ENCODE data around the gene NRXN3.
A peak's percentile ranks its signal among the peaks of the same experiment; 100 is the strongest.

DNA sequence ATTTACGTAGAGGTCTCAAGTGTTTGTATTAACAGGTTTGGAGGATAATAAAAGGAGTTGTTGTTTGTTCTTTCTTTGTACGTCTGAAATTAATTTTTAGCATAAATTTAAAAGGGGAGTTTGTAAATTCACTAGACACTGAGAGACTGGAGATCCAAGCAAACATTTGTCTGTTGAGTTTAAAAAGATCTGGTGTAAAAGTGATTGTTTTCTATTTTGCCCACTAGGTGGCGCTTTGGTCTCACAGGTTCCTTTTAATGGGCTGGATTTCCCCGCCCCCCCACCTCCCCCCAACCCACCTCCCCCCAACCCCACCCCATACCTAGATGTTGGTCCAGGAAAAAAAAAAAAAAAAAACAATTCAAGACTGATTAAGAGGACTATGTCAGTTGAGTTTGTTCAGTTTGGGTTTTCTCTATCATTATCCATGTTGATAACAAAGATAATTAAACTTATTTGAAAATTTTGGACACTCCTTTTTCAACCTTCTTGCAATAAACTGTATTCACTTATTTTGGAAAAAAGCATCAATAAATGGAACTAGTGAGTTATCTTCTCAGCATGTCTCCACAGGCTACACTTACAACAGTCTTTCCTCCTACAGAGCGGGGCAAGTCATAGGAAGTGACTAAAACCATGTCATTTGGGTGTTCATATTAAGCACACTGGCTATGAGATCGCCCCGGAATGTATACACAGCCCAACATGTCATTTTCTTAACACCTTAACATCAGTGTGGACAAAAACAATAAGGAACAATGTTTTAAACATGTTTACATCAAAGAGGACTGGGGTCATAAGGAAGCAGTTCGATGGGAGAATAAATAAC lies 841.1 kb downstream of the NRXN3 start:
- TF ChIP-seq, protein P1, sequence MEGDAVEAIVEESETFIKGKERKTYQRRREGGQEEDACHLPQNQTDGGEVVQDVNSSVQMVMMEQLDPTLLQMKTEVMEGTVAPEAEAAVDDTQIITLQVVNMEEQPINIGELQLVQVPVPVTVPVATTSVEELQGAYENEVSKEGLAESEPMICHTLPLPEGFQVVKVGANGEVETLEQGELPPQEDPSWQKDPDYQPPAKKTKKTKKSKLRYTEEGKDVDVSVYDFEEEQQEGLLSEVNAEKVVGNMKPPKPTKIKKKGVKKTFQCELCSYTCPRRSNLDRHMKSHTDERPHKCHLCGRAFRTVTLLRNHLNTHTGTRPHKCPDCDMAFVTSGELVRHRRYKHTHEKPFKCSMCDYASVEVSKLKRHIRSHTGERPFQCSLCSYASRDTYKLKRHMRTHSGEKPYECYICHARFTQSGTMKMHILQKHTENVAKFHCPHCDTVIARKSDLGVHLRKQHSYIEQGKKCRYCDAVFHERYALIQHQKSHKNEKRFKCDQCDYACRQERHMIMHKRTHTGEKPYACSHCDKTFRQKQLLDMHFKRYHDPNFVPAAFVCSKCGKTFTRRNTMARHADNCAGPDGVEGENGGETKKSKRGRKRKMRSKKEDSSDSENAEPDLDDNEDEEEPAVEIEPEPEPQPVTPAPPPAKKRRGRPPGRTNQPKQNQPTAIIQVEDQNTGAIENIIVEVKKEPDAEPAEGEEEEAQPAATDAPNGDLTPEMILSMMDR (IDR thresholded peaks at IDR 0.05) = peak; percentile 44
- TF ChIP-seq, protein P2, sequence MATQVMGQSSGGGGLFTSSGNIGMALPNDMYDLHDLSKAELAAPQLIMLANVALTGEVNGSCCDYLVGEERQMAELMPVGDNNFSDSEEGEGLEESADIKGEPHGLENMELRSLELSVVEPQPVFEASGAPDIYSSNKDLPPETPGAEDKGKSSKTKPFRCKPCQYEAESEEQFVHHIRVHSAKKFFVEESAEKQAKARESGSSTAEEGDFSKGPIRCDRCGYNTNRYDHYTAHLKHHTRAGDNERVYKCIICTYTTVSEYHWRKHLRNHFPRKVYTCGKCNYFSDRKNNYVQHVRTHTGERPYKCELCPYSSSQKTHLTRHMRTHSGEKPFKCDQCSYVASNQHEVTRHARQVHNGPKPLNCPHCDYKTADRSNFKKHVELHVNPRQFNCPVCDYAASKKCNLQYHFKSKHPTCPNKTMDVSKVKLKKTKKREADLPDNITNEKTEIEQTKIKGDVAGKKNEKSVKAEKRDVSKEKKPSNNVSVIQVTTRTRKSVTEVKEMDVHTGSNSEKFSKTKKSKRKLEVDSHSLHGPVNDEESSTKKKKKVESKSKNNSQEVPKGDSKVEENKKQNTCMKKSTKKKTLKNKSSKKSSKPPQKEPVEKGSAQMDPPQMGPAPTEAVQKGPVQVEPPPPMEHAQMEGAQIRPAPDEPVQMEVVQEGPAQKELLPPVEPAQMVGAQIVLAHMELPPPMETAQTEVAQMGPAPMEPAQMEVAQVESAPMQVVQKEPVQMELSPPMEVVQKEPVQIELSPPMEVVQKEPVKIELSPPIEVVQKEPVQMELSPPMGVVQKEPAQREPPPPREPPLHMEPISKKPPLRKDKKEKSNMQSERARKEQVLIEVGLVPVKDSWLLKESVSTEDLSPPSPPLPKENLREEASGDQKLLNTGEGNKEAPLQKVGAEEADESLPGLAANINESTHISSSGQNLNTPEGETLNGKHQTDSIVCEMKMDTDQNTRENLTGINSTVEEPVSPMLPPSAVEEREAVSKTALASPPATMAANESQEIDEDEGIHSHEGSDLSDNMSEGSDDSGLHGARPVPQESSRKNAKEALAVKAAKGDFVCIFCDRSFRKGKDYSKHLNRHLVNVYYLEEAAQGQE (IDR thresholded peaks at IDR 0.05; ENCODE audit: insufficient read depth in 1 of 2, low read depth in 2 of 2, low read length in 1 of 2) = no peak
- no peak for TF ChIP-seq POLR2AphosphoS5 (IDR thresholded peaks at IDR 0.05; ENCODE audit: low read depth, low read length)

All from Panc1 (cell line).